Esophagus squamous epithelium (tissue), 4 donors: ENCODE measurements around the gene XRCC6.

Source experiments
- POLR2A ChIP-seq, 4 donors: fragments of 450-650 bp; IDR thresholded peaks; one replicate each; pipeline ENCODE4 v1.6.1; 2017; ENCODE audit warnings: antibody characterized with exemption in 4 of 4, mild to moderate bottlenecking in 4 of 4, moderate library complexity in 3 of 4
- TF ChIP-seq, protein P1 (sequence below), 6 experiments: fragments of 450-650 bp in 4 of 6; fragments of 200-600 bp in 2 of 6; sonication (generic) in 2 of 6; IDR thresholded peaks; one replicate each; pipeline ENCODE4 v1.5.1; 2016 to 2019; ENCODE audit warnings: antibody characterized with exemption in 6 of 6, mild to moderate bottlenecking in 4 of 6, moderate library complexity in 4 of 6

DNA sequence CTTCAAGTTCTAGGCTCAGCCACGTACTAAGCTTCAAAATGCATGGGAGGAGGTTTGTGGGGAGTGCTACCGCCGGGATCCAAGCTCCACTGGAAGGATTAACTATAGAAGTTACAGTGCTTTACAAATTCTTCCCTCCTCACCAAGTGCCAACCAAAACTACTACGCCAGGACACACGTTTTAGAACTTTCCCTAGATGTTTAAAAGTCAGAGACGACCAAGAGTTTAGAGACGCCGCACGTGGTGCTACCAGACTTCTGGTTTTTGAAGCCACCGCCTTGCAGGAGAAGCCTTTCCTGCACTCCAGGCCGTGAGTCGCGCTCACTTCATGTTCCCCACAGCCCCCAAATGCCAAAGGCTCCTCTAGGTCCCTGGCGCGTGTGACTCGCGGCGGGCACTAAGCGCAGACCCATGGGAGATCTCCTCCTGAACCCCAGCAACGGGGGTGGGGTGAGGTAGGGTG lies 66.8 kb downstream of the XRCC6 start:
- TF ChIP-seq POLR2A (IDR thresholded peaks at IDR 0.05) = no peak
- TF ChIP-seq, protein P1, sequence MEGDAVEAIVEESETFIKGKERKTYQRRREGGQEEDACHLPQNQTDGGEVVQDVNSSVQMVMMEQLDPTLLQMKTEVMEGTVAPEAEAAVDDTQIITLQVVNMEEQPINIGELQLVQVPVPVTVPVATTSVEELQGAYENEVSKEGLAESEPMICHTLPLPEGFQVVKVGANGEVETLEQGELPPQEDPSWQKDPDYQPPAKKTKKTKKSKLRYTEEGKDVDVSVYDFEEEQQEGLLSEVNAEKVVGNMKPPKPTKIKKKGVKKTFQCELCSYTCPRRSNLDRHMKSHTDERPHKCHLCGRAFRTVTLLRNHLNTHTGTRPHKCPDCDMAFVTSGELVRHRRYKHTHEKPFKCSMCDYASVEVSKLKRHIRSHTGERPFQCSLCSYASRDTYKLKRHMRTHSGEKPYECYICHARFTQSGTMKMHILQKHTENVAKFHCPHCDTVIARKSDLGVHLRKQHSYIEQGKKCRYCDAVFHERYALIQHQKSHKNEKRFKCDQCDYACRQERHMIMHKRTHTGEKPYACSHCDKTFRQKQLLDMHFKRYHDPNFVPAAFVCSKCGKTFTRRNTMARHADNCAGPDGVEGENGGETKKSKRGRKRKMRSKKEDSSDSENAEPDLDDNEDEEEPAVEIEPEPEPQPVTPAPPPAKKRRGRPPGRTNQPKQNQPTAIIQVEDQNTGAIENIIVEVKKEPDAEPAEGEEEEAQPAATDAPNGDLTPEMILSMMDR (IDR thresholded peaks at IDR 0.05) = no peak
